ENCODE data around the gene RBM26.
"Not testable (repeated sequence)": the region's sequence is repeated elsewhere in the genome, so short reads cannot be mapped to it uniquely, and the experiment has no call there.

The RBM26 gene

DNA sequence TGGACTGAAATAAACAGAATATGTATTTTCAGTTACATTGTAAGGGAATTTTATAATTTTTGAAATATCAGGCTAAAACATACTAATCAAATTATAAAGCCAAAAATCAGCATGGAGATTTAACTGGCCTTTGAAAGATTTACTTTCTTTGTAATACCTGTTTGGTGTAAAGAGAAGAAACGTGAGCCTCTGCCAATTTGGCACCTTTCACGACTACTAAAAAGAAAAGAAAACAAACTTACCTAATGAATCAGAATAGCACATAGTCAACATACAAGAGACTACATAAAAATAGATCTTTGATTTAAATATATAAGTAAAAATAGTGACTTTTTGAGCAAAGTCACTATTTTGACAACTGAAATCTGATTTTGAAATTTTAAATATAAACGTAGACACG, 87.4 kb downstream of the RBM26 start:
- no peak for DNase-seq

- DNase-seq, result no peak
These were observed 88.2 kb downstream of the RBM26 start for GRCh38 chr13:79317856-79318255.

- DNase-seq, result no peak
These were observed 91.4 kb downstream of the RBM26 start for GRCh38 chr13:79314652-79315051.

- DNase-seq, result no peak
These were observed 93.7 kb downstream of the RBM26 start for GRCh38 chr13:79312340-79312855.

DNA sequence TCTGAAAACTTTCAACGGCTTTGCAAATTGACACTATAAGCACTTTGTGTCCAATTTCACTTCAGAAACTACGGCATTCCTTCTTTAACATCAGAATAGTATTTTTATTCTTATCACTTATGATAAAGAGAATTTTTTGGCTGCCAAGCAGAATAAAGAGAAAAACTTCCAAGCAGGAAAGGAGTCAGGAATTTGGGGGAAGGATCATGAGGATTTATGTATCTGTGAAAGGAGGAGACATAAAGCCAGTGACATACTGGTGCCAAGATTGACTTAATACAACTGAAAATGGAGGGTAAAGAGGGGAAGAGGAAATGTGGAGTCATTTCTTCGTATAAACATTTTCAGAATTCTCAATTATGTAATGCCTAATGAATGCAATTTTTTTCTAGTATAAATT, 94.7 kb downstream of the RBM26 start:
- no peak for DNase-seq

DNA sequence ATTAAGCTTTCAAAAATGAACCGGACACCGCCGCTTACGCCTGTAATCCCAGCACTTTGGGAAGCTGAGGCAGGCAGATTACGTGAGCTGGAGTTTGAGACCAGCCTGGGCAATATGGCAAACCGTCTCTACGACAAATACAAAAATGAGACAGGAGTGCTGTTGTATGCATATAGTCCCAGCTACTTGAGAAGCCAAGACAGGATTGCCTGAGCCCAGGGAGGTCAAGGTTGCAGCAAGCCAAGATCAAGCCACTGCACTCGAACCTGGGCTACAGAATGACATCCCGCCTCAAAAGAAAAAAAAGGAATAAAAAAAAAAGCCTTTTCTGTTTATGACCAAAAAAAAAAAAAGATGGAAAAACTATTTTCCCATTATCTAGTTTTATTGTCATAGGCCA, 96.4 kb downstream of the RBM26 start:
- DNase-seq, result no peak

GRCh38 chr13:79307866-79308298, 98.2 kb downstream of the RBM26 start:
- DNase-seq, result no peak

- DNase-seq, result no peak
These were observed 98.6 kb downstream of the RBM26 start for GRCh38 chr13:79307433-79307861.

DNA sequence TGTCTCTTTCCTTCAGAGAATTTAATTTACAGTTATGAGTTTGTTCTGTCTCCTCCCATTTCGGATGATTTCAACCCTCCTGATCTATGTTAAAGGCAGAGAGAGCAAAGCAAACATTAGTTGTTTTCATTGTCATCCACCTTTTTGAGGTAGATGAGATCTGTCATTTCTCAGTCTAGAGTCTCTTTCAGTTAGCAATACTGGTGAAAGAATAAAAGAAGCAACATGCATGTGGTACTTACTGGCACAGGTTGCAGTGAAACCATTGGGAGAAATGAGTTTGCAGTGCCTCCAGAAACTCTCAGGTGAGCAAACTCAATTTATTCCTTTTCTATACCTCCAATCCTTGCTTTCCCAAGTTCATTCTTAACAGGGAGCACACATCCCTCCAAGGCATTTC, 99.4 kb downstream of the RBM26 start:
- no peak for DNase-seq

- no peak for DNase-seq
These were observed 108.9 kb downstream of the RBM26 start for GRCh38 chr13:79297128-79297527.

DNA sequence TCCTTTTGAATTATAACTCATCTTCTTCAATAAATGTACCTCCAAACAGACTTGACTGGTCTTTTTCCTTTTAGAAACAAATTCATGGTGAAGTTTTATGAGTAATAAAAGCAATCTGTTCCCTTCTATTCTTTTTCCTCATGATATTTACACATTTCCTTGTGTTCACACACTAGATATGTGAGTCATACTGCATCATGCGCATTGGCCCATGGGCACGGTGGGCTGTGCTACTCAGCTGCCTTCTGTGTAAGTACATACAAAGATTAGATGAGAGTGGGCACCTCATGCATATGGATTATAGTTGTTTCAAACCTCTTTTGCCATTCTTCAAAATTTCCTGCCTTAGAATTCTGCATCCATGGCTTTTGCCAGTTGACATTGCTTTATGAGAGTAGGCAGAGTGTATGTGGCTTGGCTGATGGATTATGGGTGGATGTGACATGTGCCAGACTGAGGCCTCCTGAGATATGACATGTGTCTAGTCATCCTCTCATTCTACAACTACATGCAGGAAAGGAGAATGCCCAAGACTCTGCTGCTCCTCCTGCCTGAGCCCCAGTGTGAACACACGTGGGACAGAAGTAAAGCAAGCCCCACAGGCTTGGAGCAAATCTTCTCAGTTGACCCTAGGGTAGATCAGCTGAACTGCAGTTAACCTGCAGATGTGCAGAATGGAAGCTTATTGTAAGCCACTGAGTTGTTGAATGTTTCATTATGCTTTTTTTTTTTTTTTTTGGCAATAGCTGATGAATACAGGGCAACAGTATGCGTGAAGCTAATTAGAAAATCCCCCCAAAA, 109.9 kb downstream of the RBM26 start:
- no peak for DNase-seq

- no peak for DNase-seq
These were observed 115.3 kb downstream of the RBM26 start for GRCh38 chr13:79290595-79291244.

DNA sequence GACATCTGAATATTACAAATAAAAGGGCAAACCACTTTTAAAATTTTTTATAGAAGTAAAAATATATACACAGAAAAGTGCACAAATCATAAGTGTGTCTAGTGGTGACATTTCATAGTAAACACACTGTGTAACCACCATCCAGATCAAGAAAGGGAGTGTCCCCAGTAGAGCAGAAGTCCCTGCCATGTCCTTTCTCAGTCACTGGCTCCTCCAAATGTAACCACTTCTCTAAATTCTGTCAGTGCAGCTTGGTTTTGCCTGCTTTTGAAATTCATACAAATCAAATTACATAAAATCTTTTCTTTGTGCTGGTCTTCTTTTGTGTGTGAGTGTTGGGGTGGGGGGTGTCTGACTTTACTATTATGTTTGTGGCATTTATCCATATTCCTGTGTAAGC, 116.5 kb downstream of the RBM26 start:
- no peak for DNase-seq

DNA sequence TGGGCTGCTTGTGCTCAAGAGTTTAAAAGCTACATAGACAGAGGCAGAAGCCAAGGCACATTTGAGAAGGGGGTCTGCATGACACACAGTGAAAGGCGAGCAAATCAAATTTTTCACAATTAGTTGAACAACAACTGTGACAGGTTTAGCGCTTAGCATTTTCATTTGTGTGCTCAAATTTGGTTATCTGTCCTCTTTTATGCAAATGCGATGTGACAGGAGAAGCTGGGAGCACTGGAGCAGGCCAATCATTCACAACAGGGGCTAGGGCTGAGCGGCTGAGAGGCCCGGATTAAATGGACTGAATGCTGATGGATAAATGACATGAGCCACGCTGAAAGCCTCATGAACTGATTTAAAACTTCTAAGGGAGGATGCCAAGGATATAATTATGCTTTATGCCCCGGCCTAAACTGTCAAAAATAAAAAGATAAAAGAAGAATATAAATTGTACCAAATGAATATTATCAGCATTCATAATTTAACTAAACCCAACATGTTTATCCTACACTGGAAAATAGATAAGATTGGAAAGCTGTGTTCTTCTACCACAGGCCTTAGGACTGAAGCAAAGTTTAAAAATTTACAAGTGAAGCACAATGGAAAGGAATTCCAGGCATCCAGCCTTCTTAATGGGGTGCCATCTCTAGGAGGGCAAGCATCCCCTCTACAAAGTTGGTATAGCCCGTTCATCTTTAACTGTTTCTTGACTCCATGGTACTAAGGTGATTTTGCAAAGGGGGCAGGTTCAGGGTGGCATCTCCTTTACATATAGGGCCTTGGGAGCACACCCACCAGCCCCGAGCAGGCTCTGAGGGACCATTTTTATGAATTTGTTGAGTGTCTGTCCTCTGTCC, 117.9 kb downstream of the RBM26 start:
- no peak for DNase-seq

DNA sequence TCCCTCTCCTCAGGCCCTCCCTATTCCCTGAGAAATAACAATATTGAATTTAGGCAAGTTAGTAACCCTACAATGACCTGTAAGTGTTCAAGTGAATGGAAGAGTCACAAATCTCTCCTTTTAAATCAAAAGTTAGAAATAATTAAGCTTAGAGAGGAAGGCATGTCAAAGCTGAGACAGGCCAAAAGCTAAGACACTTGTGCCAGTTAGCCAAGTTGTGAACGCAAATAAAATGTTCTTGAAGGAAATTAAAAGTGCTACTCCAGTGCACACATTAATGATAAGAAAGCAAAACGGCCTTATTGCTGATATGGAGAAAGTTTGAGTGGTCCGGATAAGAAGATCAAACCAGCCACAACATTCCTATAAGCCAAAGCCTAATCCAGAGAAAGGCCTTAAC, 120.9 kb downstream of the RBM26 start:
- DNase-seq, result no peak

DNA sequence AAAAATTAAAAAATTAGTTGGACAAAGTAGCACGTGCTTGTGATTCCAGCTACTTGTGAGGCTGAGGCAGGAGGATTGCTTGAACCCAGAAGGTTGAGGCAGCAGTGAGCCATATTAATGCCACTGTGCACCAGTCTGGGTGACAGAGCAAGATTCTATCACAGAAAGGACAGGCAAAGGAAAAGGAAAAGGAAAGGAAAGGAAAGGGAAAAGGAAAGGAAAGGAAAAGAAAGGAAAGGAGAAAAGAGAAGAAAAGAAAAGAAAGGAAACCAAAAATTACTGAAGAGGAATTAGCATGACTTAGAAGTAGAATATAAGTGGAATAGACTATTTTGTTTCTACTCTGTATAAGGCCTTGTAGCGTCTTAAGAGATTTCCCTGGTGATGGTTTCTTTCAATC, 122.3 kb downstream of the RBM26 start:
- no peak for DNase-seq

GRCh38 chr13:79282976-79283375, 123.1 kb downstream of the RBM26 start:
- DNase-seq, result no peak

DNA sequence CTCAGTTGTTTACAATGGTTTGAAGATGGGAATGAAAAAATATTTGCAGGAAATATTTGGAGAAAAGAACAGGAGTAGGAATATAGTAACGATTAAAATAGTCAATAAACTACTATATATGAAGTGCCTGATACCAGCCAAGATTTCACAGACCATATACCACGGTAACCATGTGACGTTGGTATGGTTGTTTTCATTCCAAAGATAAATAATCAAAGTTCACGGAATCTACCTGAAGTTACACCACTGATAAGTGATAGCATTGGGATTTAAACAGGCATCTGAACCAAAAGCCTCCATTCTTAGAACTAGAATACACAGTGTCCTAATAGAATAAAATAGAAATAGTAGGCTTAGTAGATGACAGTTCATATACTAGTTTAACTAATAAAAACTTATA, 123.5 kb downstream of the RBM26 start:
- DNase-seq, result no peak

GRCh38 chr13:79281339-79281747, 124.7 kb downstream of the RBM26 start:
- DNase-seq, result no peak

DNA sequence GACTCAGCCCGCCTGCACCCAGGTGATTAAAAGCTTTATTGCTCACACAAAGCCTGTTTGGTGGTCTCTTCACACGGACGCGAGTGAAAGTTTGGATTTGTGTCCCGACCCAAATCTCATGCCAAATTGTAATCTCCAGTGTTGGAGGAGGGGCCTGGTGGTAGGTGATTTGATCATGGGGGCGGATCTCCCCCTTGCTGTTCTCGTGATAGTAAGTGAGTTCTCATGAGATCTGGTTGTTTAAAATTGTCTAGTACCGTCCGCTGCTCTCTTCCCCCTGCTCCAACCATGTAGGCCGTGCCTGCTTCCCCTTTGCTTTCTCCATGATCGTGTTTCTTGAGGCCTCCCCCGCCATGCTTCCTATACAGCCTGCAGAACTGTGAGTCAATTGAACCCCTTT, 126.3 kb downstream of the RBM26 start:
- DNase-seq, result not testable (repeated sequence)

GRCh38 chr13:79273045-79273444, 133.0 kb downstream of the RBM26 start:
- no peak for DNase-seq

GRCh38 chr13:79271616-79272015, 134.4 kb downstream of the RBM26 start:
- no peak for DNase-seq

GRCh38 chr13:79270859-79271258, 135.2 kb downstream of the RBM26 start:
- DNase-seq, result no peak

Measured in DMS153 (cell line).